A673 (cell line): Measurements from ENCODE around the gene ZWINT. TPM values are rescaled to one million over a fixed set of nuclear protein-coding genes. Genes with fewer than 3 reads are reported as not detected.

Source experiments
- BruUV-seq: library from RNA; stranded (reverse); fragments of 400-500 nt; replicated peaks from 2 replicates; lab custom pipeline; 2021; lab: Mats Ljungman, UMichigan
- CTCF ChIA-PET: fragments of 300-600 bp; sonication (Branson Sonifier 250); formaldehyde crosslinking; loops from one replicate; lab custom pipeline; 2022; ENCODE audit warnings: antibody characterized with exemption; lab: Charles Lee
- POLR2A ChIA-PET: fragments of 300-600 bp; sonication (Branson Sonifier 250); formaldehyde crosslinking; loops from one replicate; lab custom pipeline; 2022; ENCODE audit warnings: antibody characterized with exemption; ENCODE audit not compliant: low non-redundant PET; lab: Charles Lee
- DNase-seq: peaks from one replicate; pipeline ENCODE4 v3.0.0-alpha.2; 2015; ENCODE audit warnings: low spot score
- H3K27ac ChIP-seq: fragments of 200-600 bp; sonication (generic); 2 replicates; pipeline ENCODE4 v1.5.1; 2016; ENCODE audit warnings: mixed run types, low read depth, mild to moderate bottlenecking, mixed read lengths, antibody characterized with exemption, low read length; ENCODE audit not compliant: poor library complexity, severe bottlenecking
- H3K27me3 ChIP-seq: fragments of 200-600 bp; sonication (generic); replicated peaks from 2 replicates; pipeline ENCODE4 v1.6.1; 2017; ENCODE audit warnings: mixed run types, low read depth, mild to moderate bottlenecking, mixed read lengths, antibody characterized with exemption, low read length; ENCODE audit not compliant: insufficient read depth, poor library complexity
- H3K36me3 ChIP-seq: fragments of 200-600 bp; sonication (generic); 2 replicates; pipeline ENCODE4 v1.6.1; 2016; ENCODE audit warnings: mixed run types, mild to moderate bottlenecking, mixed read lengths, antibody characterized with exemption, low read length; ENCODE audit not compliant: insufficient read depth, poor library complexity, severe bottlenecking
- H3K4me1 ChIP-seq: fragments of 200-600 bp; sonication (generic); 2 replicates; pipeline ENCODE4 v1.6.1; 2017; ENCODE audit warnings: mixed run types, mild to moderate bottlenecking, mixed read lengths, antibody characterized with exemption, low read length; ENCODE audit not compliant: insufficient read depth, poor library complexity, severe bottlenecking
- H3K4me3 ChIP-seq: fragments of 200-600 bp; sonication (generic); 2 replicates; pipeline ENCODE4 v1.5.1; 2016; ENCODE audit warnings: low read depth, mixed run types, mild to moderate bottlenecking, mixed read lengths, low read length; ENCODE audit not compliant: poor library complexity, severe bottlenecking
- H3K9me3 ChIP-seq: fragments of 200-600 bp; sonication (generic); 2 replicates; pipeline ENCODE4 v1.6.1; 2016; ENCODE audit warnings: mixed run types, low read depth, mild to moderate bottlenecking, mixed read lengths, antibody characterized with exemption, low read length; ENCODE audit not compliant: poor library complexity, severe bottlenecking
- EZH2 ChIP-seq: fragments of 200-600 bp; sonication (generic); IDR thresholded peaks from 2 replicates; pipeline ENCODE4 v1.6.1; 2017; ENCODE audit warnings: borderline replicate concordance, low read depth, mild to moderate bottlenecking, mixed read lengths, antibody characterized with exemption, low read length; ENCODE audit not compliant: poor library complexity, severe bottlenecking
- intact Hi-C: fragments of 100-400 bp; cut with micrococcal nuclease; formaldehyde crosslinking; loops from one replicate; pipeline ENCODE4 v1.10.0; 2022; ENCODE audit not compliant: unreplicated experiment
- total RNA-seq: library from RNA; stranded (reverse); gene quantifications from 2 replicates; pipeline ENCODE4 v1.2.3, GENCODE V29; 2021
- TF ChIP-seq, protein P1 (sequence below): fragments of 300-800, 200-600 bp; sonication (generic); conservative IDR thresholded peaks from 2 replicates; pipeline ENCODE4 v1.5.1; 2017; ENCODE audit warnings: low read depth, mild to moderate bottlenecking, antibody characterized with exemption, low read length, moderate library complexity, mixed read lengths

The ZWINT gene
- total RNA-seq, 1 experiment from 2014 or later, result 112 TPM

DNA sequence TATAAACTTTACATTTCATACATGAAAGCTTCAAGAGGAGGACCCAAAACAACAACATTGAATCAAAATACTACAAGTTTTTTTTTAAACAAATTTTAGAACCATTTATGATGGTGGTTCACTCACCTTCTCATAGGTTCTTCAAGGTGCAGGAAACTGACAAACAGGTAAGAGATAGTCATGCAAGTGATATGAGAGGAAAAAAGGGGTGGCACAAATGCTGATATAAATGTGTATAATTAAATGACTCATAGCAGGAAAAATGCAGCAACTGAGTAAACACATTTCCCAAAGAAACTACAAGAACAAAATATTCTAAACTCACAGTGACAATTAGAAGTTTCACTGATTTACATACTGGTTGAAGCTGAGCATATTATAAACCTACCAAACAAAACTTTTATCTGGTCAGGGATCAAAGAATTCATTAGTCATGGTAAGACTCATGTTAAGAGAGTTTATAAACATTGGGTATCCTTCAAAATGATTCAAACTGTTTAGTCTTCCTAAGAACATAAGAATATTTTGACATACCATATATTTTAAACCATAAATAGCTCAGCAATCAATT is 14.1 kb downstream of the ZWINT start:
- no peaks in the 10 kb centered on the region for H3K27me3 ChIP-seq
- DNase-seq, result no peak
- H3K4me1 ChIP-seq, result no peaks in the 10 kb centered on the region
- no peaks in the 10 kb centered on the region for H3K36me3 ChIP-seq
- CTCF ChIA-PET, result no interaction called here
- BruUV-seq, result no TSS peak
- H3K27ac ChIP-seq, result no peak overlapping the region
- H3K4me3 ChIP-seq, result no peak overlapping the region
- H3K9me3 ChIP-seq, result no peaks in the 10 kb centered on the region
- intact Hi-C loops, result no loop called here
- POLR2A ChIA-PET, result no interaction called here
- no peak for TF ChIP-seq EZH2
- TF ChIP-seq, protein P1, sequence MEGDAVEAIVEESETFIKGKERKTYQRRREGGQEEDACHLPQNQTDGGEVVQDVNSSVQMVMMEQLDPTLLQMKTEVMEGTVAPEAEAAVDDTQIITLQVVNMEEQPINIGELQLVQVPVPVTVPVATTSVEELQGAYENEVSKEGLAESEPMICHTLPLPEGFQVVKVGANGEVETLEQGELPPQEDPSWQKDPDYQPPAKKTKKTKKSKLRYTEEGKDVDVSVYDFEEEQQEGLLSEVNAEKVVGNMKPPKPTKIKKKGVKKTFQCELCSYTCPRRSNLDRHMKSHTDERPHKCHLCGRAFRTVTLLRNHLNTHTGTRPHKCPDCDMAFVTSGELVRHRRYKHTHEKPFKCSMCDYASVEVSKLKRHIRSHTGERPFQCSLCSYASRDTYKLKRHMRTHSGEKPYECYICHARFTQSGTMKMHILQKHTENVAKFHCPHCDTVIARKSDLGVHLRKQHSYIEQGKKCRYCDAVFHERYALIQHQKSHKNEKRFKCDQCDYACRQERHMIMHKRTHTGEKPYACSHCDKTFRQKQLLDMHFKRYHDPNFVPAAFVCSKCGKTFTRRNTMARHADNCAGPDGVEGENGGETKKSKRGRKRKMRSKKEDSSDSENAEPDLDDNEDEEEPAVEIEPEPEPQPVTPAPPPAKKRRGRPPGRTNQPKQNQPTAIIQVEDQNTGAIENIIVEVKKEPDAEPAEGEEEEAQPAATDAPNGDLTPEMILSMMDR, result no peak

DNA sequence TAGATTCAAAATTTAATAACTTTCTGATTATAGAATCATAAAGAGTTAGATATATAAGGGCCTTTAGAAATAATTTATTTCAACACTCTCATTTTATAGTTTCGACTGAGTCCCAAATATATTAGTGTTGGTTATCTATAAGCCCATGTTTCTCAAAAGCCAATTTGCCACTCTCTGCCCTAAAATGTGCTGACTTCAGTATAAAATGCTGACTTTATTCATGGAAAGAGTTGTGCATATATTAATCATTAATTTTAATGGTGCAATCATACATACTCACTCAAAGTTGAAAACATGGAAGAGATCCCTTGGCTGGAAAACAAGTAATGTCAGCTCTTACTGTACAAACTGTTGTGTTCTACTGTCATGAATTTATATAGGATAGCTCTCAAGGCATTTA is 19.4 kb downstream of the ZWINT start:
- no peaks in the 10 kb centered on the region for H3K36me3 ChIP-seq
- no peak for TF ChIP-seq EZH2
- TF ChIP-seq, protein P1, result no peak

DNA sequence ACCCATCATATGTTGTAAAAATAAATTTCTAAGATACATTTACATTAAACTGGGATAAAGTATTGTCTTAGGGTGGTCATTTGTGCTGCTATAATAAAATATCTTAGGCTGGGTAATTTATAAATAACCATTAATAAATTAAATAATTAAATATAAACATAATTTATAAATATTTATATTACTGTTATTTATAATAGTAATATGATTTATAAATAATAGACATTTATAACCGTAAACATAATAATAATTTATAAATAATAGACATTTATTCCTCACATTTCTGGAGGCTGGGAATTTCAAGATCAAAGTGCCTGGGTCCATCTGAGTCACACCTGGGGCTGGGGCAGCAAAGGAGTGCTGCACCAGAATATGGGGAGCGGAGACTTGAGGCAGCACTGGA is 31.1 kb downstream of the ZWINT start:
- BruUV-seq, result no TSS peak
- intact Hi-C loops, result no loop called here
- no peak overlapping the region for H3K4me3 ChIP-seq
- TF ChIP-seq EZH2, result no peak
- TF ChIP-seq, protein P1, result no peak
- DNase-seq, result no peak
- ChIA-PET CTCF (no interaction called here), POLR2A (no interaction called here)
- H3K36me3 ChIP-seq, result no peaks in the 10 kb centered on the region
- no peaks in the 10 kb centered on the region for H3K27me3 ChIP-seq
- no peaks in the 10 kb centered on the region for H3K4me1 ChIP-seq
- H3K9me3 ChIP-seq, result peaks cover 3% of the 10 kb centered on the region
- no peak overlapping the region for H3K27ac ChIP-seq

More for the DNA sequence above, 19.4 kb downstream of the ZWINT start:
- Histone ChIP-seq H3K4me3 (no peak overlapping the region), H3K27me3 (no peaks in the 10 kb centered on the region), H3K9me3 (peaks cover 13% of the 10 kb centered on the region), H3K27ac (no peak overlapping the region), H3K4me1 (no peaks in the 10 kb centered on the region)
- no TSS peak for BruUV-seq
- ChIA-PET POLR2A (no interaction called here), CTCF (no interaction called here)
- intact Hi-C loops, result no loop called here
- DNase-seq, result no peak
